Measurements from ENCODE around the gene HDHD5. TPM values are rescaled to one million over a fixed set of nuclear protein-coding genes. Genes with fewer than 3 reads are reported as not detected.

The HDHD5 gene
- 10 to 100 TPM; 29.9 to 45.1 (median 38.8) TPM for total RNA-seq

DNA sequence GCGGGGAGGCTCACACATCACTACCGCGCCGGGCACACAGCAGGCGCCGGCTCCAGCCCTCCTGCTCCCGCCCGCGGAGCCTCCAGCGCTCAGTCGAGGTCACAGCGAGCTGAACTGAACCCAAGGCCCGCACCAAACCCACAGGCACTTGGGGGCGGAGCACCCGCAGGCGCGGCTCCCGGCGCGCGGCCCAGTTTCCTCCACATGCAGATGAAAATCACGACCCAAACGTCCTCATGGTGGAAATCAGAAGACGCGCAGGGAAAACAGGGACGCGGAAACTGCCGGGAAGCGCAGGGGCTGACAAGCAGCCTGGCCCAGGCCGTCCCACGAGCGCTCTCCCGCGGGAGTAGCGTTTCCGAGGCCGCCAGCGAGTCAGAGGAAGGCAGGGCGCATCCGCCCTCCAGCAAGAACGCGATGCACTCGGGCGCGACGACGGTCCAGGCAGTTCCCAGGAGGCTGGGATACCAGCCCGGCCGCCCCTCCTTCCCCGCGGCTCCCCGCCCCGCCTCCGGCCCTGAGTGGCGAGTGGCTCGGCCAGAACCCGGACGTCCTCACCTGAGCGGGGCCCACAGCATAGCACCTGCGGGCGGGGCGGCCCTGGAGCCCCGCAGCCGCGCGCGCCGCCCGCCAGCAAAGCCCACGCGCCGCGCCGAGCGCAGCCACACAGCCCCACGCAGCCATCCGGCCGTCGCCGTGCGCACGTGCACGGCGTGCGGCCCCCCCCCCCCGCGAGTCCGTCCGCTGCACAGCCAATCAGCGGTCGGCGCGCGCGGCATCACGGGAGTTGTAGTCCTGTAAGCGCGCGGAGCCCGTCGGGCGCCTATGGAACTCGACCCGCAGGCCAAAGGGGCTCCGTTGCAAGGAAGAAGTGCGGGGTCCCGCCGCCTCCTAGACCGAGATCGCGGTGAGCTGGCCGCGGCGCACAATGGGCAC lies at the start of gene HDHD5:
Gene HDHD5 (minus strand): TSS at position 710 of the 936 bp plus-strand sequence. CDS start 26 bp downstream, at position 684.
- WGBS = no CpG with 5 or more reads among the region's 114 CpGs
- Histone ChIP-seq H3K36me3 (no peaks in the 10 kb centered on the region), H3K27ac (replicated peaks in 1 of 4) (peak within 1 kb of the TSS; percentile 89 to 96 (median 92)), H3K9me3 (no peaks in the 10 kb centered on the region), H3K4me1 (peaks cover 30 to 42% (median 41%) of the 10 kb centered on the region in 4 donors), H3K4me3 (peak within 1 kb of the TSS; percentile 71 to 90 (median 76)), H3K27me3 (no peaks in the 10 kb centered on the region)
- intact Hi-C loops (cut with DNase I) = loop anchor here (5.0 kb wide), 1 partner anchor 72 kb away; no protein-coding TSS in a partner anchor
- peak; percentile 97 for DNase-seq (ENCODE audit: extremely low spot score)
- TF ChIP-seq POLR2A (IDR thresholded peaks at IDR 0.05; ENCODE audit: low read depth) (no peak), POLR2AphosphoS5 (IDR thresholded peaks at IDR 0.05) (peak; percentile 58 to 64)

DNA sequence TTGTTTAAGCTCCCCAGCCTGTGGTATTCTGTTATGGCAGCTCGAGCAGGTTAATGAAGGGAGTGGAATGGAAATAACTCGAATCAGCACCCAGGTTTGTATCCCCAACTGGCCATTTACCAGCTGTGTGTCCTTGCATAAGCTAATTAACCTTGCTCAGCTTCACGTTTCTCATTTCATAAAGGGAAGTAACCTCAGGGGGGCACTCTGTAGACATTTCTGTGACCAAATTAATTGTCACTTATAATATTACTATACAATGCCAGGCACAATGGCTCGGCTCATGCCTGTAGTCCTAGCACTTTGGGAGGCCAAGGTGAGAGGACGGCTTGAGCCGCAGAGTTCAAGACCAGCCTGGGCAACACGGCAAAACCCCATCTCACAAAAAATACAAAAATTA lies 46.4 kb upstream of the HDHD5 start:
- WGBS = 64% methylated on average over 6 of the region's 7 CpGs
- intact Hi-C loops (cut with DNase I) = no loop called here
- H3K27ac ChIP-seq (replicated peaks in 1 of 4) = no peak overlapping the region

DNA sequence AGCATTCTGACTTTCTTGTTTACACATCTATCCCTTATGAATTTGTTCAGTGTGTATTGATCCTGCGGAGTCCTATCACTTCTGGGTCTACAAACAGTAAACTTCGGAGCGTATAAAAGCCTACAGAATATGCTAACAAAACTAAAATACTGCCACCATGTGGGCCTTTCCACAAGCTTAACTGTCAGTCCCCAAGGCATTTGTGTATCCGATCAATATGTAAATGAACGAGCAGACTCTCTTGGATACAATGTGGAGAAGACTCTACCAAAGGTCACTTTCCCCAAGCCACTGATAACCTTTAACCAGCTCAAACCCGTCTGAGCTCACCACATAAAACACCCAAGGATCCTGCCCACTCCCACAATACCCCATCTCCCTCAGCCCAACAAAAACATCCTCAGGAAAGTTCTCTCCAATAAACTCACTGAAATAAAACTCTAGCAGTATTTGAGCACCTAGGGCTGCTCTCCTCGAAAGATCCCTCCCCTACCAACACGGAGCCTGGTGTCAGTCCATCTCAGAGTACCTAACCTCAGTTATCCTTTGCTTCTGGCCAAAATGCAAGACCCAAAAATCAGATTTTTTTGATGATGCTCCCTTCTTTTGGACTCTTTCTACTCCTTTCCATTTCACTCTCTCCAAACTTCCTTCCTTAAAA lies 42.3 kb upstream of the HDHD5 start:
- no peaks in the 10 kb centered on the region for H3K9me3 ChIP-seq
- H3K4me3 ChIP-seq = no peak overlapping the region
- 45% methylated on average over 8 of the region's 8 CpGs for WGBS
- H3K4me1 ChIP-seq = peaks cover 6 to 14% (median 13%) of the 10 kb centered on the region in 4 donors
- no peak for TF ChIP-seq EP300 (IDR thresholded peaks at IDR 0.05)
- TF ChIP-seq POLR2A (IDR thresholded peaks at IDR 0.05; ENCODE audit: low read depth) = no peak
- no peak for TF ChIP-seq POLR2AphosphoS5 (IDR thresholded peaks at IDR 0.05)
- TF ChIP-seq, protein P1, sequence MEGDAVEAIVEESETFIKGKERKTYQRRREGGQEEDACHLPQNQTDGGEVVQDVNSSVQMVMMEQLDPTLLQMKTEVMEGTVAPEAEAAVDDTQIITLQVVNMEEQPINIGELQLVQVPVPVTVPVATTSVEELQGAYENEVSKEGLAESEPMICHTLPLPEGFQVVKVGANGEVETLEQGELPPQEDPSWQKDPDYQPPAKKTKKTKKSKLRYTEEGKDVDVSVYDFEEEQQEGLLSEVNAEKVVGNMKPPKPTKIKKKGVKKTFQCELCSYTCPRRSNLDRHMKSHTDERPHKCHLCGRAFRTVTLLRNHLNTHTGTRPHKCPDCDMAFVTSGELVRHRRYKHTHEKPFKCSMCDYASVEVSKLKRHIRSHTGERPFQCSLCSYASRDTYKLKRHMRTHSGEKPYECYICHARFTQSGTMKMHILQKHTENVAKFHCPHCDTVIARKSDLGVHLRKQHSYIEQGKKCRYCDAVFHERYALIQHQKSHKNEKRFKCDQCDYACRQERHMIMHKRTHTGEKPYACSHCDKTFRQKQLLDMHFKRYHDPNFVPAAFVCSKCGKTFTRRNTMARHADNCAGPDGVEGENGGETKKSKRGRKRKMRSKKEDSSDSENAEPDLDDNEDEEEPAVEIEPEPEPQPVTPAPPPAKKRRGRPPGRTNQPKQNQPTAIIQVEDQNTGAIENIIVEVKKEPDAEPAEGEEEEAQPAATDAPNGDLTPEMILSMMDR (IDR thresholded peaks at IDR 0.05) = peak in 1 of 3 experiments; percentile 4
- intact Hi-C loops (cut with DNase I) = no loop called here
- no peak overlapping the region for H3K27ac ChIP-seq (replicated peaks in 1 of 4)
- H3K36me3 ChIP-seq = no peaks in the 10 kb centered on the region
- H3K27me3 ChIP-seq = peaks cover 0 to 26% (median 0%) of the 10 kb centered on the region in 4 donors
- no peak for DNase-seq (ENCODE audit: extremely low spot score)

More for the DNA sequence above, 46.4 kb upstream of the HDHD5 start:
- Histone ChIP-seq H3K4me1 (no peaks in the 10 kb centered on the region), H3K9me3 (no peaks in the 10 kb centered on the region), H3K4me3 (no peak overlapping the region), H3K36me3 (no peaks in the 10 kb centered on the region), H3K27me3 (peaks cover 0 to 12% (median 0%) of the 10 kb centered on the region in 4 donors)
- TF ChIP-seq POLR2AphosphoS5 (IDR thresholded peaks at IDR 0.05) (no peak), EP300 (IDR thresholded peaks at IDR 0.05) (no peak), POLR2A (IDR thresholded peaks at IDR 0.05; ENCODE audit: low read depth) (no peak)
- TF ChIP-seq, protein P1 (IDR thresholded peaks at IDR 0.05) = no peak
- no peak for DNase-seq (ENCODE audit: extremely low spot score)

DNA sequence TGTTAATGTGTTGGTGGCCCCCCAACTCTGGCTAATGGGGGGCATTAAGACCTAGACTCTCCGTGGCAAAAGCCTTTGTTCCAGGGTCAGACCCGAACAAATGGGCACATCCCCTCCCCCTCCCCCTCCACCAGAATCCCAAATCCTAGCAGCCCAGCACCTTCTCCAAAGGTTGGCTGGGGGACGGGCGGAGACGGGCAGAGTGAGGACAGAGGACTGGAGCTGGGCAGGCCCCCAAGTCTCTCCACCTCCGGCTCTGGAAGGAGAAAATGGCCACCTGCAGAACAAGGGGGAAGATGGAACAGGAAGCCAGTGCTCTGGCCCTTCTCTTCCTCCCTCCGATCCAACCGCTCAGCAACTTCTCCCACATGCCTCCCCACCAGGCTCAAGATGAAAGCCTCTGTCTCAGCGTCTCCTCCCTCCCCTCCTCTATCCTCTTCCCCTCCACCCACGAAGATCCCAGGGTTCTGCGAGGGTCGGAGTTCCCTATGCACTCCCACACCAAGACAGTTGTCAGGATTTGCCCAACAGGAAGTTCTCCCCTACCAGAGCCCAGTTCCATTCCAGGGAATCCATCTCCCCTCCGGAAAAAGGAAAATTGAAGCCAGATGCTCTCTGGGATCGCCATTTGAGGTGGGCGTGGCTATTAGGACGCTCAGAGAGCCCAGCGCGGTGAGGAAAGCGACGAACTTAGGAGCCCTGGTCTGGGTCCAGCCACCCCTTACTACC lies 40.1 kb upstream of the HDHD5 start:
- intact Hi-C loops (cut with DNase I) = no loop called here
- Histone ChIP-seq H3K9me3 (no peaks in the 10 kb centered on the region), H3K27me3 (peaks cover 0 to 26% (median 0%) of the 10 kb centered on the region in 4 donors), H3K27ac (replicated peaks in 1 of 4) (peak overlapping the region; percentile 31 to 78 (median 58)), H3K36me3 (no peaks in the 10 kb centered on the region), H3K4me3 (peak overlapping the region; percentile 43 to 50 (median 48)), H3K4me1 (peaks cover 6 to 14% (median 13%) of the 10 kb centered on the region in 4 donors)
- WGBS = 26% methylated on average over 19 of the region's 20 CpGs
- DNase-seq (ENCODE audit: extremely low spot score) = no peak
- no peak for TF ChIP-seq EP300 (IDR thresholded peaks at IDR 0.05)
- TF ChIP-seq POLR2AphosphoS5 (IDR thresholded peaks at IDR 0.05) = no peak
- TF ChIP-seq, protein P1 (IDR thresholded peaks at IDR 0.05) = no peak
- TF ChIP-seq POLR2A (IDR thresholded peaks at IDR 0.05; ENCODE audit: low read depth) = no peak
